GM19099 (cell line): ENCODE data around the gene ATP8B1.

Experiments used
- POLR2A ChIP-seq: IDR thresholded peaks from 3 replicates; pipeline ENCODE4 v1.6.1; 2011; ENCODE audit warnings: low read depth; ENCODE audit not compliant: insufficient read length; ENCODE audit errors: extremely low read depth

ATP8B1 gene

GRCh38 chr18:57677262-57678211 lies 125.6 kb downstream of the ATP8B1 start:
- no peak for TF ChIP-seq POLR2A

GRCh38 chr18:57674891-57675290 lies 128.2 kb downstream of the ATP8B1 start:
- no peak for TF ChIP-seq POLR2A

- no peak for TF ChIP-seq POLR2A
Observed at GRCh38 chr18:57670046-57670445, 133.1 kb downstream of the ATP8B1 start.

GRCh38 chr18:57668021-57668420 lies 135.1 kb downstream of the ATP8B1 start:
- TF ChIP-seq POLR2A: no peak

GRCh38 chr18:57666818-57667497 lies 136.2 kb downstream of the ATP8B1 start:
- TF ChIP-seq POLR2A: no peak

- TF ChIP-seq POLR2A: no peak
Observed at GRCh38 chr18:57664568-57665165, 138.4 kb downstream of the ATP8B1 start.

- no peak for TF ChIP-seq POLR2A
Observed at GRCh38 chr18:57660961-57661360, 142.2 kb downstream of the ATP8B1 start.

- no peak for TF ChIP-seq POLR2A
Observed at GRCh38 chr18:57659460-57660102, 143.5 kb downstream of the ATP8B1 start.

- TF ChIP-seq POLR2A: no peak
Observed at GRCh38 chr18:57657542-57657941, 145.6 kb downstream of the ATP8B1 start.

- no peak for TF ChIP-seq POLR2A
Observed at GRCh38 chr18:57655740-57656139, 147.4 kb downstream of the ATP8B1 start.

- no peak for TF ChIP-seq POLR2A
Observed at GRCh38 chr18:57651914-57652313, 151.2 kb downstream of the ATP8B1 start.

GRCh38 chr18:57649556-57650500 lies 153.3 kb downstream of the ATP8B1 start:
- no peak for TF ChIP-seq POLR2A

- no peak for TF ChIP-seq POLR2A
Observed at GRCh38 chr18:57648414-57648813, 154.7 kb downstream of the ATP8B1 start.

- TF ChIP-seq POLR2A: no peak
Observed at GRCh38 chr18:57644540-57644939, 158.6 kb downstream of the ATP8B1 start.
